VCaP (cell line): ENCODE measurements around the gene ADGRV1.
A peak's percentile ranks its signal among the peaks of the same experiment; 100 is the strongest.

Source experiments
- H3K27ac ChIP-seq: fragments of 450-650 bp; 2 replicates; pipeline ENCODE4 v1.5.1; 2017
- CTCF ChIP-seq: fragments of 450-650 bp; conservative IDR thresholded peaks from 2 replicates; pipeline ENCODE4 v1.5.1; 2017; ENCODE audit warnings: mild to moderate bottlenecking, moderate library complexity

The ADGRV1 gene

GRCh38 chr5:90934738-90935137, 376.1 kb downstream of the ADGRV1 start:
- peak overlapping the region; percentile 55; the same call in 1 of the 2 replicates for H3K27ac ChIP-seq
- TF ChIP-seq CTCF: no peak

GRCh38 chr5:90939211-90939610, 380.6 kb downstream of the ADGRV1 start:
- peak overlapping the region; percentile 88 for H3K27ac ChIP-seq
- TF ChIP-seq CTCF: no peak

GRCh38 chr5:90940227-90940995, 381.8 kb downstream of the ADGRV1 start:
- H3K27ac ChIP-seq: peak overlapping the region; percentile 88
- TF ChIP-seq CTCF: no peak

GRCh38 chr5:90941002-90941720, 382.6 kb downstream of the ADGRV1 start:
- no peak for TF ChIP-seq CTCF
- peak overlapping the region; percentile 88 for H3K27ac ChIP-seq

GRCh38 chr5:90944116-90944515, 385.5 kb downstream of the ADGRV1 start:
- no peak overlapping the region for H3K27ac ChIP-seq
- TF ChIP-seq CTCF: no peak

- no peak for TF ChIP-seq CTCF
- peak overlapping the region; percentile 75 for H3K27ac ChIP-seq
Measured at GRCh38 chr5:90947667-90948066, 389.1 kb downstream of the ADGRV1 start.

- H3K27ac ChIP-seq: peak overlapping the region; percentile 75
- TF ChIP-seq CTCF: no peak
Measured at GRCh38 chr5:90948969-90949368, 390.4 kb downstream of the ADGRV1 start.
